ENCODE measurements around the gene DAB1. TPM values are rescaled to one million over a fixed set of nuclear protein-coding genes. Genes with fewer than 3 reads are reported as not detected.

Gene DAB1
- total RNA-seq, 5 donors from 2014 or later (not counting 1 experiment from before 2014, with no cell fraction given): 0.82 to 3.7 (median 1.5) TPM

GRCh38 chr1:57376041-57376440 is 47.8 kb downstream of the DAB1 start:
- H3K4me3 ChIP-seq (ENCODE audit: control insufficient read depth in 1 of 2, extremely low read depth in 1 of 2, low read length in 1 of 2): no peak overlapping the region
- Mint-ChIP-seq H3K36me3 (no peaks in the 10 kb centered on the region), H3K4me1 (no peaks in the 10 kb centered on the region), H3K27ac (no peak overlapping the region), H3K4me3 (no peak overlapping the region), H3K9me3 (no peaks in the 10 kb centered on the region), H3K27me3 (peaks cover 4 to 14% of the 10 kb centered on the region in 2 donors)
- H3K4me1 ChIP-seq (ENCODE audit: control insufficient read depth in 1 of 2, extremely low read depth in 1 of 2, insufficient read depth in 2 of 2, low read length in 2 of 2): no peaks in the 10 kb centered on the region
- ChIA-PET POLR2A (no interaction called here), CTCF (no interaction called here)
- no peaks in the 10 kb centered on the region for H3K27me3 ChIP-seq (replicated peaks in 1 of 2; ENCODE audit: control insufficient read depth in 2 of 2, extremely low read depth in 1 of 2, insufficient read depth in 2 of 2, low read length in 1 of 2)
- no peak overlapping the region for H3K27ac ChIP-seq (ENCODE audit: low read length)
- no peak for ATAC-seq (replicated peaks in 1 of 4)
- no peaks in the 10 kb centered on the region for H3K36me3 ChIP-seq (ENCODE audit: control insufficient read depth in 2 of 2, extremely low read depth in 1 of 2, insufficient read depth in 1 of 2, low read length in 1 of 2)
- WGBS (ENCODE audit: insufficient coverage): no CpG with 5 or more reads among the region's 1 CpG
- H3K9me3 ChIP-seq: no peaks in the 10 kb centered on the region
- no peak for DNase-seq

GRCh38 chr1:57369889-57370288 is 54.0 kb downstream of the DAB1 start:
- DNase-seq (no peak), ATAC-seq (replicated peaks in 1 of 4) (no peak)
- Histone ChIP-seq H3K4me3 (ENCODE audit: control insufficient read depth in 1 of 2, extremely low read depth in 1 of 2, low read length in 1 of 2) (no peak overlapping the region), H3K27me3 (replicated peaks in 1 of 2; ENCODE audit: control insufficient read depth in 2 of 2, extremely low read depth in 1 of 2, insufficient read depth in 2 of 2, low read length in 1 of 2) (peaks cover 0 to 5% of the 10 kb centered on the region in 2 experiments), H3K9me3 (no peaks in the 10 kb centered on the region), H3K27ac (ENCODE audit: low read length) (no peak overlapping the region), H3K36me3 (ENCODE audit: control insufficient read depth in 2 of 2, extremely low read depth in 1 of 2, insufficient read depth in 1 of 2, low read length in 1 of 2) (no peaks in the 10 kb centered on the region), H3K4me1 (ENCODE audit: control insufficient read depth in 1 of 2, extremely low read depth in 1 of 2, insufficient read depth in 2 of 2, low read length in 2 of 2) (no peaks in the 10 kb centered on the region)
- 72% methylated on average over 3 of the region's 4 CpGs for WGBS (ENCODE audit: insufficient coverage)
- POLR2A ChIA-PET: interaction anchor here in 1 of 2 donors (0.6 kb wide), 1 partner anchor 91 kb away, joined by 3 read pairs; no protein-coding TSS in a partner anchor
- no peaks in the 10 kb centered on the region for H3K4me1 Mint-ChIP-seq
- H3K4me3 Mint-ChIP-seq: no peak overlapping the region
- H3K27me3 Mint-ChIP-seq: no peaks in the 10 kb centered on the region
- CTCF ChIA-PET: no interaction called here
- H3K36me3 Mint-ChIP-seq: no peaks in the 10 kb centered on the region
- no peak overlapping the region for H3K27ac Mint-ChIP-seq
- H3K9me3 Mint-ChIP-seq: peaks cover 6 to 9% (median 6%) of the 10 kb centered on the region in 3 donors

- no peaks in the 10 kb centered on the region for H3K4me1 Mint-ChIP-seq
- no peaks in the 10 kb centered on the region for H3K9me3 ChIP-seq
- H3K27me3 Mint-ChIP-seq: peaks cover 4% of the 10 kb centered on the region in 2 donors
- no peak overlapping the region for H3K4me3 Mint-ChIP-seq
- no peaks in the 10 kb centered on the region for H3K36me3 ChIP-seq (ENCODE audit: control insufficient read depth in 2 of 2, extremely low read depth in 1 of 2, insufficient read depth in 1 of 2, low read length in 1 of 2)
- H3K4me3 ChIP-seq (ENCODE audit: control insufficient read depth in 1 of 2, extremely low read depth in 1 of 2, low read length in 1 of 2): no peak overlapping the region
- ATAC-seq (replicated peaks in 1 of 4): no peak
- no peak overlapping the region for H3K27ac Mint-ChIP-seq
- DNase-seq: no peak
- 78% methylated on average over 2 of the region's 2 CpGs for WGBS (ENCODE audit: insufficient coverage)
- H3K9me3 Mint-ChIP-seq: peaks cover 6 to 9% (median 6%) of the 10 kb centered on the region in 3 donors
- H3K4me1 ChIP-seq (ENCODE audit: control insufficient read depth in 1 of 2, extremely low read depth in 1 of 2, insufficient read depth in 2 of 2, low read length in 2 of 2): no peaks in the 10 kb centered on the region
- H3K36me3 Mint-ChIP-seq: no peaks in the 10 kb centered on the region
- POLR2A ChIA-PET: no interaction called here
- CTCF ChIA-PET: no interaction called here
- H3K27ac ChIP-seq (ENCODE audit: low read length): no peak overlapping the region
- peaks cover 0 to 5% of the 10 kb centered on the region in 2 experiments for H3K27me3 ChIP-seq (replicated peaks in 1 of 2; ENCODE audit: control insufficient read depth in 2 of 2, extremely low read depth in 1 of 2, insufficient read depth in 2 of 2, low read length in 1 of 2)
Measured at GRCh38 chr1:57367945-57368344, 55.9 kb downstream of the DAB1 start.

- H3K4me1 ChIP-seq (ENCODE audit: control insufficient read depth in 1 of 2, extremely low read depth in 1 of 2, insufficient read depth in 2 of 2, low read length in 2 of 2): no peaks in the 10 kb centered on the region
- no peaks in the 10 kb centered on the region for H3K36me3 ChIP-seq (ENCODE audit: control insufficient read depth in 2 of 2, extremely low read depth in 1 of 2, insufficient read depth in 1 of 2, low read length in 1 of 2)
- ATAC-seq (replicated peaks in 1 of 4): no peak
- no peaks in the 10 kb centered on the region for H3K9me3 ChIP-seq
- Mint-ChIP-seq H3K4me3 (no peak overlapping the region), H3K4me1 (no peaks in the 10 kb centered on the region), H3K27ac (no peak overlapping the region), H3K27me3 (peaks cover 4 to 9% of the 10 kb centered on the region in 2 donors), H3K36me3 (no peaks in the 10 kb centered on the region), H3K9me3 (peaks cover 1 to 6% (median 2%) of the 10 kb centered on the region in 3 donors)
- CTCF ChIA-PET: no interaction called here
- POLR2A ChIA-PET: no interaction called here
- H3K27me3 ChIP-seq (replicated peaks in 1 of 2; ENCODE audit: control insufficient read depth in 2 of 2, extremely low read depth in 1 of 2, insufficient read depth in 2 of 2, low read length in 1 of 2): peaks cover 0 to 5% of the 10 kb centered on the region in 2 experiments
- no peak for DNase-seq
- H3K4me3 ChIP-seq (ENCODE audit: control insufficient read depth in 1 of 2, extremely low read depth in 1 of 2, low read length in 1 of 2): no peak overlapping the region
- no peak overlapping the region for H3K27ac ChIP-seq (ENCODE audit: low read length)
- WGBS (ENCODE audit: insufficient coverage): 71% methylated on average over 1 of the region's 1 CpG
Measured at GRCh38 chr1:57363643-57364042, 60.2 kb downstream of the DAB1 start.

GRCh38 chr1:57363165-57363564 is 60.7 kb downstream of the DAB1 start:
- ChIA-PET CTCF (no interaction called here), POLR2A (no interaction called here)
- DNase-seq (no peak), ATAC-seq (replicated peaks in 1 of 4) (no peak)
- Mint-ChIP-seq H3K4me1 (no peaks in the 10 kb centered on the region), H3K36me3 (no peaks in the 10 kb centered on the region), H3K4me3 (no peak overlapping the region), H3K9me3 (peaks cover 2 to 4% (median 4%) of the 10 kb centered on the region in 3 donors), H3K27me3 (peaks cover 5 to 9% of the 10 kb centered on the region in 2 donors), H3K27ac (no peak overlapping the region)
- H3K9me3 ChIP-seq: no peaks in the 10 kb centered on the region
- H3K4me3 ChIP-seq (ENCODE audit: control insufficient read depth in 1 of 2, extremely low read depth in 1 of 2, low read length in 1 of 2): no peak overlapping the region
- no peak overlapping the region for H3K27ac ChIP-seq (ENCODE audit: low read length)
- H3K4me1 ChIP-seq (ENCODE audit: control insufficient read depth in 1 of 2, extremely low read depth in 1 of 2, insufficient read depth in 2 of 2, low read length in 2 of 2): no peaks in the 10 kb centered on the region
- WGBS (ENCODE audit: insufficient coverage): no CpG with 5 or more reads among the region's 6 CpGs
- H3K36me3 ChIP-seq (ENCODE audit: control insufficient read depth in 2 of 2, extremely low read depth in 1 of 2, insufficient read depth in 1 of 2, low read length in 1 of 2): no peaks in the 10 kb centered on the region
- H3K27me3 ChIP-seq (replicated peaks in 1 of 2; ENCODE audit: control insufficient read depth in 2 of 2, extremely low read depth in 1 of 2, insufficient read depth in 2 of 2, low read length in 1 of 2): peaks cover 0 to 5% of the 10 kb centered on the region in 2 experiments

- Histone ChIP-seq H3K4me3 (ENCODE audit: control insufficient read depth in 1 of 2, extremely low read depth in 1 of 2, low read length in 1 of 2) (no peak overlapping the region), H3K27ac (ENCODE audit: low read length) (no peak overlapping the region), H3K9me3 (no peaks in the 10 kb centered on the region), H3K4me1 (ENCODE audit: control insufficient read depth in 1 of 2, extremely low read depth in 1 of 2, insufficient read depth in 2 of 2, low read length in 2 of 2) (no peaks in the 10 kb centered on the region), H3K27me3 (replicated peaks in 1 of 2; ENCODE audit: control insufficient read depth in 2 of 2, extremely low read depth in 1 of 2, insufficient read depth in 2 of 2, low read length in 1 of 2) (peaks cover 0 to under 1% of the 10 kb centered on the region in 2 experiments), H3K36me3 (ENCODE audit: control insufficient read depth in 2 of 2, extremely low read depth in 1 of 2, insufficient read depth in 1 of 2, low read length in 1 of 2) (no peaks in the 10 kb centered on the region)
- ChIA-PET POLR2A (no interaction called here), CTCF (no interaction called here)
- Mint-ChIP-seq H3K4me1 (no peaks in the 10 kb centered on the region), H3K36me3 (no peaks in the 10 kb centered on the region), H3K4me3 (no peak overlapping the region), H3K27ac (no peak overlapping the region), H3K27me3 (peaks cover 5 to 9% of the 10 kb centered on the region in 2 donors), H3K9me3 (peaks cover 2 to 4% (median 4%) of the 10 kb centered on the region in 3 donors)
- ATAC-seq (replicated peaks in 1 of 4): no peak
- no peak for DNase-seq
- no CpG with 5 or more reads among the region's 2 CpGs for WGBS (ENCODE audit: insufficient coverage)
Measured at GRCh38 chr1:57362480-57362879, 61.4 kb downstream of the DAB1 start.

- H3K4me3 Mint-ChIP-seq: no peak overlapping the region
- DNase-seq (no peak), ATAC-seq (replicated peaks in 1 of 4) (no peak)
- Histone ChIP-seq H3K9me3 (no peaks in the 10 kb centered on the region), H3K27me3 (replicated peaks in 1 of 2; ENCODE audit: control insufficient read depth in 2 of 2, extremely low read depth in 1 of 2, insufficient read depth in 2 of 2, low read length in 1 of 2) (no peaks in the 10 kb centered on the region), H3K4me1 (ENCODE audit: control insufficient read depth in 1 of 2, extremely low read depth in 1 of 2, insufficient read depth in 2 of 2, low read length in 2 of 2) (no peaks in the 10 kb centered on the region), H3K27ac (ENCODE audit: low read length) (no peak overlapping the region), H3K4me3 (ENCODE audit: control insufficient read depth in 1 of 2, extremely low read depth in 1 of 2, low read length in 1 of 2) (no peak overlapping the region), H3K36me3 (ENCODE audit: control insufficient read depth in 2 of 2, extremely low read depth in 1 of 2, insufficient read depth in 1 of 2, low read length in 1 of 2) (no peaks in the 10 kb centered on the region)
- H3K27ac Mint-ChIP-seq: no peak overlapping the region
- H3K4me1 Mint-ChIP-seq: no peaks in the 10 kb centered on the region
- ChIA-PET POLR2A (no interaction called here), CTCF (interaction anchor here in 1 of 2 donors (0.5 kb wide), 1 partner anchor 79 kb away, joined by 5 read pairs; no protein-coding TSS in a partner anchor)
- peaks cover 0 to 4% (median 2%) of the 10 kb centered on the region in 3 donors for H3K9me3 Mint-ChIP-seq
- WGBS (ENCODE audit: insufficient coverage): no CpG with 5 or more reads among the region's 2 CpGs
- peaks cover 5 to 10% of the 10 kb centered on the region in 2 donors for H3K27me3 Mint-ChIP-seq
- H3K36me3 Mint-ChIP-seq: no peaks in the 10 kb centered on the region
Measured at GRCh38 chr1:57361516-57361915, 62.3 kb downstream of the DAB1 start.

Data from T-cell (primary cell).